Dedifferentiated amniotic fluid mesenchymal stem cell (primary cell): ENCODE measurements around the gene PAK1.

ENCODE experiments used
- DNase-seq: peaks from one replicate; pipeline ENCODE4 v3.0.0-alpha.2; 2016; ENCODE audit errors: extremely low spot score

The PAK1 gene

GRCh38 chr11:77474684-77475060 lies 778 bp upstream of the PAK1 start:
- no peak for DNase-seq

GRCh38 chr11:77472991-77473800 lies 698 bp downstream of the PAK1 start:
- no peak for DNase-seq

DNA sequence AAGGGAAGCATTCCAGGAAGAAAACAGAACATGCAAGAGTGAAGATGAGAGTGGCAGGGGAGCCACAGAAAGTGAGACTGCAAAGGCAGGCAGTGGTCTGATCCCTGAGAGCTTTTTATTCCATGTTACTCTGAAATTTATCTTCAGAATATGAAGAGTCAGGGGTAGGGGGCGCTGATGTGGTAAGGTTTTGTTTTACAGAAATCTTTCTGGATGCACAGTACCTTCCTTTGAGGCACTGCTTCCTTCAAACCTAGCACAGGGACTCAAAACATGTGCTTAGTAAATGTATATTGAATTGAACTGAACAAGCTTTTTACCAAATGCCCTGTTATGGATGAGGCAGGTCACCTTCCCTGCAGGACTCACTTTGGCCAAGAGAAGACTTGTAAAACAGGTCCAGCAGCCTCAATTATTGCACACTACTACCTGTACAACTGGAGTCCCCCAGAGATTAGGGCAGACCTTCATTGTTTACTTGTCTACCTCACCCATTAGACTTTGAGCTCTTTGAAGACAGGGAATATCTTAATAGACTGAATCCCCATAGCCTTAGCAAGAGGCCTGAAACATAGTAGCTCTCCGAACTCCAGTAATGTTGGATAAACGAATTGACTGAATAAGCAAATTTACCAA lies 2.2 kb downstream of the PAK1 start:
- DNase-seq = no peak

GRCh38 chr11:77470971-77471370 lies 2.9 kb downstream of the PAK1 start:
- DNase-seq = no peak

DNA sequence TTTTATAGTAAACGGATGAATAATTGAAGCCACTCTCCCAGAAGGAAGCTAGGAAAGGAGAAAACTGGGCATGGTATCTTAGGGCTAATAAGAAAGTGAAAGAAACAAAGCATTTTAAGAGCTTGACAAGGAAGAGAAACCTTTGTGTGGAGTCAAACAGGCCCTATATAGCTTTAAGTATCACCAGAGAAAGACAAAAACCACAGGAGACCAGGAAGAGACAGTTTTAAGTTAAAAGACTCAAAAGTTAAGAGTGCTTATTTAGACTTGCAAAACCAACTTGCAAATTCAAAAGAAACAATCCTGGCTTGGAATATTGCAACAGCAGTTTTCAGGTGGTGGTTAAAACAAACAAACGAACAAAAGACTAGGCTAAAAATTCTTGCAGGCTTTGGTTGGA lies 3.4 kb downstream of the PAK1 start:
- no peak for DNase-seq

- DNase-seq = no peak
Observed at GRCh38 chr11:77468527-77468926, 5.4 kb downstream of the PAK1 start.

GRCh38 chr11:77467993-77468392 lies 5.9 kb downstream of the PAK1 start:
- DNase-seq = no peak

GRCh38 chr11:77467233-77467632 lies 6.7 kb downstream of the PAK1 start:
- no peak for DNase-seq

GRCh38 chr11:77457340-77457739 lies 16.6 kb downstream of the PAK1 start:
- DNase-seq = no peak

GRCh38 chr11:77455740-77456139 lies 18.2 kb downstream of the PAK1 start:
- no peak for DNase-seq

GRCh38 chr11:77454867-77455655 lies 18.8 kb downstream of the PAK1 start:
- DNase-seq = no peak

DNA sequence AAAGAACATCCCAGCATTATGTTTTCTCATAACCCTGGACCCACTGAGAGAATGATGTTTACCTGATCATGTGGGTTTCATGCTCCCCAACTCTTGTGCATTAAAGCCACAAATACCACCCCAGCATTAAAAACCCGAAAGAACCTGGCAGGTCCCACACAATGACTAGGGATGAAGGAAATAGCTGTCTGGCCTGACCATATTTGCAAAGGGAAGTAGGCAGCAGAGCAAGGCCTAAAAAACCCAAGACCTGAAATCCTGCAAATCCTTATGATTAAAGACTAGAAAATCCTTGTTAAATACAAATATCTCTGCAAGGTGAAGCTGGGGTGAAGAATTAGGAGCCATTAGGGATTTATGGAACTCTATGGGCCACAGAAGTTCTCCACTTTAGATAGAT lies 23.7 kb downstream of the PAK1 start:
- DNase-seq = no peak

- DNase-seq = no peak
Observed at GRCh38 chr11:77449784-77450183, 24.1 kb downstream of the PAK1 start.

GRCh38 chr11:77449060-77449521 lies 24.8 kb downstream of the PAK1 start:
- no peak for DNase-seq

GRCh38 chr11:77448269-77448668 lies 25.6 kb downstream of the PAK1 start:
- no peak for DNase-seq

DNA sequence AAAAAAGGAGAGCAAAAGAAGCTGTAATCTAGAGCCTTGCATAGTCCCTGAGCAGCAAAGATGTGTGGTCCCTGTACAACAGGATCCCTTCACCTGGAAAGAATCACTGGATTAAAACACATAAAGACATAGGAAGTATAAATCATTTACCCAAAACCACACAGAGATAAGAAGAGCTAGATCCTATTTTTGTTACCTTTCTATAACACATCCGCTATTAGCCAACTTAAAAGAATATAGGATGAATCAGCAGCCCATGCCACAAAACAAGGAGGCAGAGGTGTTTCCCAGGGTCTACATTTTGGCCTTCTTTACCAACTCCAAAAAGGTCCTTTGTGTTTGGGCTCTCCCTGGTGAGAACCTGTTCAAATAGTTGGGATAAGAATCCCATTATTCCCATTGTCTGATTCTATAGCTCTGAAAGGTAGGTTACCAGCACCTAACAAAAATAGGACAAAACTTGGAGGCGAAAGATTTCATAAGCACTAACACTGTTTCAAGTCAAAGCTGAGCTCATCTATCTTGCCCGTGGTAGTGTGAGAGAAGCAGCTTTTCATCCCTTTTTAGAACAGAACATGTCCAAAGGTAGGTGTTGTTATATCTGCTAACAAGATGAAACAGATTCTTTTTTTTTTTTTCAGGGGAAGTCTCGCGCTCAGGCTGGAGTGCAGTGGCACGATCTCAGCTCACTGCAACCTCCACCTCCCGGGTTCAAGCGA lies 26.8 kb downstream of the PAK1 start:
- DNase-seq = no peak

- no peak for DNase-seq
Observed at GRCh38 chr11:77444261-77444660, 29.6 kb downstream of the PAK1 start.

DNA sequence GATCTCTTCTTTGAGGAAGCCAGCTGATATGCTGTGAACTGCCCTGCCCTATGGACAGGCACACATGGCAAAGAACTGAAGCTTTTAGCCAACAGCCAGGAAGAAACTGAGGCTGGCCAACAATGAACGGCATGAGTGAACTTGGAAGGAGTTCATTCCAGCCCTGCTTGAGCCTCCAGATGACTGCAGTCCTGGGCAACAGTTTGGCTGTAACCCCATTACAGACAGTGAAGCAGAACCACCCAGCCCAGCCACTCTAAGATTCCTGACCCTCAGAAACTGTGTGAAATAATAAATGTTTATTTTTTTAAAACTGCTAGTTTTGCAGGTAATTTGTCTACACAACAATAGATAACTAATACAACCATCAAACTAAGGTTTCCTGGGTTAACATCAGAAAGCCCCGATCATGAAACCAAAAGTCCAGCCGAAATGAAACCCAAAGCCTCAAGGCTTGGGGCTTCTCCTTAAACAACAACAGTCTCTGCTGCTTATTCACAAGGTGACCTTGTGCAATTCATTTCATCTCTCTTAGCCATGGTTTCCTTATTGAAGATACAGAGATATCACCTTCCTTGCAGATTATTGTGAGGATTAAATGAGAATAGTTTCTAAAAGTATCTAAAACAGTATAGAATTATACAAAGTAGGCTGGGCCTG lies 31.4 kb downstream of the PAK1 start:
- no peak for DNase-seq

DNA sequence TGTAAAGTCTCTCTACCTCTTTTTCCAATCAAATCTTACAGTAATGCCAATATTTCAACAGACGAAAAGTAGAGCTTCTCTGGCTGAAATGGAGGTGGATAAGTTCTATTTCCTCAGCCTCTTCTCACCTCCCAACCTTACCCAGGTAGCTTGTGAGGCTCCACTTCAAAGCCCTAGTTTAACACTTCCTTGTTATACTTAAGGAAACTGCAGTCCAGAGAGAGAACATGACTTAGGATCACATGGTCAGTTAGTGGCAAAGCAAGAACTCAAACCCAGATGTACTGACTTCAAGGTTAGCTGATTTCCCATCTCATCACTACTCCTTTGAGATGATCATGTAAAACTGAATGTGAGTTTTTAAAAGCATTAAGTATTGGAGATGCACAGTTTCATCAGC lies 32.5 kb downstream of the PAK1 start:
- DNase-seq = no peak

- no peak for DNase-seq
Observed at GRCh38 chr11:77440678-77441077, 33.2 kb downstream of the PAK1 start.

GRCh38 chr11:77438487-77438886 lies 35.4 kb downstream of the PAK1 start:
- no peak for DNase-seq
